Activated T-helper 1 cell treated with anti-CD3 and anti-CD28 coated beads, Interleukin-12 subunit alpha, Interleukin-12 subunit beta, Interleukin-2, Interleukin-4 antibody, amounts not matched to agents 30 ng/mL and 10 ng/mL and 1 ng/mL, durations not matched to agents 14 hours and 24 hours and 36 hours (primary cell): ENCODE results near the gene TCP1. TPM values are rescaled to one million over a fixed set of nuclear protein-coding genes. Genes with fewer than 3 reads are reported as not detected.
"Not testable (repeated sequence)": the region's sequence is repeated elsewhere in the genome, so short reads cannot be mapped to it uniquely, and the experiment has no call there.

Source experiments
- DNase-seq: peaks from one replicate; pipeline ENCODE4 v3.0.0; 2021; ENCODE audit warnings: low spot score
- H3K27ac Mint-ChIP-seq: one replicate; pipeline ENCODE4 v1.8.0; 2021; ENCODE audit warnings: mild to moderate bottlenecking, mixed read lengths
- H3K27me3 Mint-ChIP-seq: one replicate; pipeline ENCODE4 v1.8.0; 2022; ENCODE audit warnings: mild to moderate bottlenecking, moderate library complexity, mixed read lengths; ENCODE audit not compliant: insufficient read depth
- H3K36me3 Mint-ChIP-seq: one replicate; pipeline ENCODE4 v1.8.0; 2021; ENCODE audit warnings: low read depth, mixed read lengths
- H3K4me1 Mint-ChIP-seq: one replicate; pipeline ENCODE4 v1.8.0; 2021; ENCODE audit warnings: low read depth, mixed read lengths
- H3K4me3 Mint-ChIP-seq: one replicate; pipeline ENCODE4 v1.8.0; 2021; ENCODE audit warnings: mild to moderate bottlenecking, moderate library complexity, mixed read lengths
- H3K9me3 Mint-ChIP-seq: one replicate; pipeline ENCODE4 v1.8.0; 2021; ENCODE audit warnings: mixed read lengths
- intact Hi-C: fragments of 100-400 bp; cut with micrococcal nuclease; formaldehyde crosslinking; loops from one replicate; pipeline ENCODE4 v1.15.1; 2024
- total RNA-seq: library from RNA; stranded (reverse); gene quantifications from 2 replicates; pipeline ENCODE4 v1.2.3, GENCODE V29; 2022

Gene TCP1
- total RNA-seq, 1 donor from 2014 or later = 454 TPM

DNA sequence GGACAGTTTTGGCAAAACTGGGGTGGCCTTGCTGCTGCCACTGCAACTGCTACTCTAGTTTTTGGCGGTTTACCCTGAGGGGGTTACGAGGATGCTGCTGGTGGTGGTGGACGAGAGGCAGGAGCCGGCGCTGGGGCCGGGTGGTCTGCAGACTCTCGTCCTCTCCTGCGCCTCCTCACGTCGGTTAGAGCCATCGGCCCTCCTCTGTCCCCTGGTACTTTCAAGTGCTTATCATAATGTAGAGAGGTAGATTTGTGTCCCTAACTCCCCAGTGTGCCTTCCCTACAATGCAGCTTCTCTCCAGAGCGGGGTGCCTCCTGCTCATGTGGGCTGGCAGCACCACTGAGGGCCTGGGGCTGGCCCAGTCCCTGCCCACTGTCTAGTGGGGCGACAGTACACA is 36.6 kb upstream of the TCP1 start:
- Mint-ChIP-seq H3K9me3 (no peaks in the 10 kb centered on the region), H3K27ac (no peak overlapping the region), H3K36me3 (no peaks in the 10 kb centered on the region), H3K4me3 (no peak overlapping the region), H3K27me3 (no peaks in the 10 kb centered on the region), H3K4me1 (peaks cover 9% of the 10 kb centered on the region)
- intact Hi-C loops = no loop called here
- DNase-seq = no peak

DNA sequence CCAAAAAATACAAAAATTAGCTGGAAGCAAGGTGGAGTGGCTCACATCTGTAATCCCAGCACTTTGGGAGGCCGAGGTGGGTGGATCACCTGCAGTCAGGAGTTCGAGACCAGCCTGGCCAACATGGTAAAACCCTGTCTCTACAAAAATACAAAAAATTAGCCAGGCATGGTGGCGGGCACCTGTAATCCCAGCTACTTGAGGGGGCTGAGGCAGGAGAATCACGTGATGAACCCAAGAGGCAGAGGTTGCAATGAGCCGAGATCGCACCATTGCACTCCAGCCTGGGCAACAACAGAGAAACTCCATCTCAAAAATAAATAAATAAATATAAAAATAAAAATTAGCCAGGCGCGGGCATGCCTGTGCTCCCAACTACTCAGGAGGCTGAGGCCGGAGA is 35.3 kb upstream of the TCP1 start:
- H3K4me1 Mint-ChIP-seq = peaks cover 16% of the 10 kb centered on the region
- H3K27ac Mint-ChIP-seq, H3K4me3 Mint-ChIP-seq, H3K9me3 Mint-ChIP-seq, H3K27me3 Mint-ChIP-seq, H3K36me3 Mint-ChIP-seq, intact Hi-C loops, DNase-seq: not testable (repeated sequence)

DNA sequence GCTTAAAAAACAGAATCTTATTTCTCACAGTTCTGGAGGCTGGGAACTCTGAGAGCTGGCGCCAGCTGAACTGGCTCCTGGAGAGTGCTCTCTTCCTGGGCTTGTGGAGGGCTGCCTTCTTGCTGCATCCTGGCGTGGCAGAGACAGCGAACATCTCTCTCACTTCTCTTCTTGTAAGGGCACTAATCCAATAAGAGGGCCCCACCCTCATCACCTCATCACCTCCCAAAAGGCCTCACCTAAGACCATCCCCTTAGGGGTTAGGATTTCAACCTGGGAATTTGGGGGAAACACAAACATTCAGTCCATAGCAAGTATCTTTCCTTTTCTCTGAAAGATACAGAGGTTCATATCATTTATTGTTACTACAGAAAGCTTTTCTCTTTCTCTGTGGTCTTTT is 34.6 kb upstream of the TCP1 start:
- no peaks in the 10 kb centered on the region for H3K9me3 Mint-ChIP-seq
- no peaks in the 10 kb centered on the region for H3K36me3 Mint-ChIP-seq
- intact Hi-C loops = no loop called here
- DNase-seq = no peak
- H3K4me3 Mint-ChIP-seq = no peak overlapping the region
- no peaks in the 10 kb centered on the region for H3K27me3 Mint-ChIP-seq
- H3K27ac Mint-ChIP-seq = no peak overlapping the region
- H3K4me1 Mint-ChIP-seq = peaks cover 18% of the 10 kb centered on the region

DNA sequence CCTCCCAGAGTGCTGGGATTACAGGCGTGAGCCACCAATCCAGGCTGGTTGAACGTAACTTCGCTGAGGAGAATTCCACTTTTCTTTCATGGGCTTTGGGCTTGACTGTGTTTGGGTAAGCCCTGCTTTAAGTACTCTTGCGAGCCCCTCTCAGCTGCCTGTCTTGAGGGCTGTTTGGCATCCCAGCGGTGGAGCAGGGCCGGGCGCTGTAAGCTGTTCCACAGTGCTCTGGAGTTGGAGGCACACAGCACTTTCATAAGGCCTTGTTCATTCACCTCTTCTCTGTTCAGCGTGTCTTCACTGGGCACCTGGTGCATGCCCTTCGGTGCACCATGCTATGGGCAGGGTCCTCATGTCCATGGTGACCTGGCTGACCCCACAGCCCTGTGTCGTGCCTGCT is 32.3 kb upstream of the TCP1 start:
- H3K4me1 Mint-ChIP-seq = peaks cover 18% of the 10 kb centered on the region
- no peaks in the 10 kb centered on the region for H3K9me3 Mint-ChIP-seq
- H3K27me3 Mint-ChIP-seq = no peaks in the 10 kb centered on the region
- H3K4me3 Mint-ChIP-seq = no peak overlapping the region
- no peak for DNase-seq
- no peaks in the 10 kb centered on the region for H3K36me3 Mint-ChIP-seq
- no peak overlapping the region for H3K27ac Mint-ChIP-seq
- intact Hi-C loops = no loop called here

DNA sequence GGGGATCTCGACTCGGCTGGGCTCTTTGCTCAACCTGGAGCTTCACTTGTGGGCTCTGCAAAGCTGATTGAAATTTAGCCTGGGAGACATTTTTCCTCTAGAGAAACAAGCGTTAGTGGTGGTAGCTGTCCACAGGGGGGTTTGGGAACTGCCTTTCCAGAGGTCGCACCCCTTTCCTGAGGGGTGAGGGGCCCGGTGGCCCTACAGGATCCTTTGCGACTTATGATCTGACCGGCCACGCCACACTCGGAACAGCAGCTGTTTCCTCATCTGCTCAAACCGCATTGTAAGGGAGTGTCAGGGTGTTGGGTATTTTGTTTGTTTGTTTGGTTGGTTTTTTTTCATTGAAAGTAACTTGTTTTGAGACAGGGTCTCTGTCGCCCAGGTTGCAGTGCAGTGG is 31.7 kb upstream of the TCP1 start:
- intact Hi-C loops = no loop called here
- no peaks in the 10 kb centered on the region for H3K9me3 Mint-ChIP-seq
- no peaks in the 10 kb centered on the region for H3K36me3 Mint-ChIP-seq

DNA sequence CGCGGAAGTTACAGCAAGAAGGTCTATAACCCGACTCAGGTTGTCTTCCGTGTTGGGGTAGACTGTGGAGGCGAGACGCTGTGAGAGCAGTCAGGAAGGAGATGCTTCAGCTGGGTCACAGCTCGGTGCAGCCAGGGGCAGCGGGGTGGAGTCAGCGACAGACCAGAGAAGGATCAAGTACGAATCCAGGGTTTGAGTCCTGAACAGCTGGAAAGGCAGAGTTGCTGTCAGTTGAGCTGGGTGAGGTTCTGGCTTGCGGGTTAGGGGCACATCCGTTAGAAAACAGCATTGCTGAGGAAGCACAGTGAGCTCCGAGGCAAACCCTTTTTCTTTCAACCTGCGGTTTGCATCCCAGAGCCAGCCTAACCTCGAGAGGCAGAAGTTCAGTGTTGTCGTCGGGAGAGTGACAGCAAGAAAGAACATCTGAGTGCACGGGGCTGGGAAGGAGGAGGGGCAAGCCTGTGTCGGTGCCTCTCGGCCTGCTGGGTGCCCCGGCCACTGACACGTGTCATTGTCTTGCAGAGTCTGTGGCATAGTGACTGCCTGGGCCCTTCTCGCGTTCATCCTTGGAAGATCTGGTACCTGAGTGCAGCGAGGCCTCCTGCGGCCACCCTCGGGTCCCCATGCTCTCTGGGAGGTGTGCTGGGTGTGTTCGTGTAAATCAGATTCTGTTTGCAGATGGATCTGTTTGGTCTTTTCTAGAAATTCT is 30.7 kb upstream of the TCP1 start:
- Mint-ChIP-seq H3K4me3 (peak overlapping the region; percentile 75), H3K4me1 (peaks cover 18% of the 10 kb centered on the region), H3K27ac (peak overlapping the region; percentile 83), H3K27me3 (no peaks in the 10 kb centered on the region), H3K9me3 (no peaks in the 10 kb centered on the region), H3K36me3 (no peaks in the 10 kb centered on the region)
- peak; percentile 36 for DNase-seq
- intact Hi-C loops = no loop called here

More for the DNA sequence above, 31.7 kb upstream of the TCP1 start:
- Mint-ChIP-seq H3K4me3 (no peak overlapping the region), H3K27me3 (no peaks in the 10 kb centered on the region), H3K27ac (no peak overlapping the region), H3K4me1 (peaks cover 18% of the 10 kb centered on the region)
- no peak for DNase-seq

DNA sequence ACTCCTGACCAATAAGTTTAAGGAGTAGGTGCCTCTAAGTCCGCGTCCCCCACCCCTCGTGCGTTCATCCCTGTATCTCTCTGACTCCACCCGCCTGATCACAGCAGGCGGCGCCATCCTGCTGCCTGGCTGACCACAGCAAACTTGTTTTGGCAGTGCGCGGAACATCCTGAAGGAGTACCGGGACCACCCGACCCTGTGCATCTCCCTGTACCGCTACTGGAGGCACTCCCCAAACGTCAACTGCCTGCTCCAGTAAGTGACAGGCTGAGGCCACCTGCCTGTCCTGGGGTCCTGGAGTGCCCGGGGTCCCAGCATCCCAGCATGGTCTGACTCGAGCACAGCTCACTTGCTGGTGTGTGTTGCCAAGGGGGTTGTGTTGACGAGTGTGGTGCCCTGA is 29.7 kb upstream of the TCP1 start:
- Mint-ChIP-seq H3K36me3 (no peaks in the 10 kb centered on the region), H3K27ac (no peak overlapping the region), H3K4me3 (peak overlapping the region; percentile 75), H3K4me1 (peaks cover 18% of the 10 kb centered on the region), H3K27me3 (no peaks in the 10 kb centered on the region), H3K9me3 (no peaks in the 10 kb centered on the region)
- intact Hi-C loops = no loop called here
- DNase-seq = no peak

DNA sequence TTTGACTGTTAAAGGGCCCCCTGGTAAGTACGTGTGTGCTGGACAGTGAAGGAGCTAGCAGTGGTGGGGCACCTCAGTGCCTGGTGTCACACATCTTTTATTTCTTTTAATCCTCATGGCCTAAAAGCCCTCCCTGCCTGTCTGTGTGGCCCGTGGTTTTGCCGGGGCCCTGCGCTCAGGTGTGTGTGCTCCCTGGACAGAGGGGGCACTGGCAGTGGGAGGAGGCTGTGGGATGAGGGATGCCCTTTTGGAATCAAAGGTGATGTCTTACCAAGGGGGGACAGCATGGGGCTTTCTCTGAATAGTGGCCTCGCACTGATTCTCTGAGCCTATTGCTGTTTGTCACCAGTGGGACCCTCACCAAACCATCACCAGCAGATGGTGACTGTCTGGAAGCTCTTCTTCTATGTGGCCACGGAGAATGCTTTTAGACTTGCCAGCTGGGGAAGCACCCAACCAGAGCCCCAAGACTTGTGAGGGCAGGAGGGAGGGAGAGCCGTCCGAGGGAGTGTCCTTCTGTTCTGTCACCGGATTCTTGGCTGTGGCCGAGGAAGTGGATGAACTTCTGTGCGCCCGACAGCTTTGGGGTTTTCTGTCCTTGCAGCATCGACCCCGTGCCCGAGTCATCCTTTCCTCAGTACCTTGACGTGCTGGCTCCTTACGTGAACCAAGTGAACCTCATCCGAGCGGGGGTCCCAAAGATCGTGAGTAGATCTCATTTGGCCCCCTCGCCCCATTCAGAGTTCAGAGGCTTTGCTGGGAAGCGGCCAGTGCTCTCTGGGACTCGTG is 28.7 kb upstream of the TCP1 start:
- Mint-ChIP-seq H3K9me3 (no peaks in the 10 kb centered on the region), H3K27me3 (no peaks in the 10 kb centered on the region), H3K4me3 (no peak overlapping the region), H3K36me3 (no peaks in the 10 kb centered on the region), H3K4me1 (peaks cover 18% of the 10 kb centered on the region), H3K27ac (no peak overlapping the region)
- no peak for DNase-seq
- intact Hi-C loops = no loop called here

DNA sequence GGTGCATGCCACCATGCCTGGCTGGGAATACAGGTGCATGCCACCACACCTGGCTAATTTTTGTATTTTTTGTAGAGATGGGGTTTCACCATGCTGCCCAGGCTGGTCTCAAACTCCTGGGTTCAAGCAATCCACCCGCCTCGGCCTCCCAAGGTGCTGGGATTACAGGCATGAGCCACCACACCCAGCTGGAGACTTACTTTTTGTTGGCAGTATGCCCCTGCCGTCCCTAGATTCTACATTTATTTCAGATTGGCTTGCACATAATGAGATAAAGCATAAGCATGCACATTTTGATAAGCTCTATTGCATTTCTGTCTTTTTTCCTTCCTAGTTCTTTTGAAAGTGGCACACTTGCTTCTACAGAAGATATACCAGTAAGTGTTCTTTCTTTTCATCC is 27.4 kb upstream of the TCP1 start:
- H3K27ac Mint-ChIP-seq, DNase-seq, intact Hi-C loops, H3K4me3 Mint-ChIP-seq, H3K27me3 Mint-ChIP-seq, H3K9me3 Mint-ChIP-seq, H3K36me3 Mint-ChIP-seq: not testable (repeated sequence)
- peaks cover 18% of the 10 kb centered on the region for H3K4me1 Mint-ChIP-seq

DNA sequence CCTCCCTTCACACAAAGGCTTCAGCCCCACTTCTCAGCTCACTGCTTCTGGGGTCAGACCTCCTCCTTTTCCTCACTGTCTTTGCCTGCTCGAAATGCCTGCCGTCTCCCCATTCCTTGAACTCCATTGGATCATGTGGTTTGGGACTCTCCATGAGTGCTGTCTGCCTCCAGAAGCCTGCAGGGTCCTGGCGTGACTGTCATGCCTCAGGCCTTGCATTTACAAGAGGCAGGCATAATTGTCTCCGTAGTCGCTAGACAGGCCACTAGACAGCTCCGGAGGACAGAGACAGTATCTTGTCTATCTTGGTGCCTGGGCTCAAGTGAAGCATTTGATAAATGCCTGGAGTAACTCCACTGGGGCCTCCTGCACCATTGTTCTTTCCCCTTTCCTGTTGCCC is 26.0 kb upstream of the TCP1 start:
- Mint-ChIP-seq H3K36me3 (no peaks in the 10 kb centered on the region), H3K27me3 (no peaks in the 10 kb centered on the region), H3K27ac (no peak overlapping the region), H3K4me1 (peaks cover 13% of the 10 kb centered on the region), H3K4me3 (no peak overlapping the region), H3K9me3 (no peaks in the 10 kb centered on the region)
- no peak for DNase-seq
- intact Hi-C loops = no loop called here

DNA sequence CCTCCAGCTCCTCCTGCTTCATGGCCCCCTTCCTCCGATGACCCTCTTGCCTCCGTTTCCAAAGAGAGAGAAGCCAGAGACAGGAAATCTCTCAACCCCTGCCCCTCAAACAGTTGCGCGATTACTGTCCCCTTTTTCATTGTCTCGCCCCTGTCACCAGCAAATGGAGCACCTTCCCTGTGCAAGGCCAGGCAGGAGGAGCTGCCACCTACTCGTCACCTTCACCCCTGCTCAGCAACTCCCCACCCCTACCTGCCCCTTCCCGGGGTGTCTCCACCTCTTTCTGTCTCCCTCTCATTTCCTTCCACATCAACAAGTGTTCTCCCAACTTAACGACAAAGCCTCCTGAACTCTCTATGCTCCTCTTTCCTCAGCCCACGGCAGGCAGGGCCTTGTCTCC is 24.4 kb upstream of the TCP1 start:
- intact Hi-C loops = no loop called here
- Mint-ChIP-seq H3K27me3 (no peaks in the 10 kb centered on the region), H3K4me3 (no peak overlapping the region), H3K4me1 (no peaks in the 10 kb centered on the region), H3K36me3 (peaks cover 2% of the 10 kb centered on the region), H3K9me3 (no peaks in the 10 kb centered on the region), H3K27ac (no peak overlapping the region)
- no peak for DNase-seq

DNA sequence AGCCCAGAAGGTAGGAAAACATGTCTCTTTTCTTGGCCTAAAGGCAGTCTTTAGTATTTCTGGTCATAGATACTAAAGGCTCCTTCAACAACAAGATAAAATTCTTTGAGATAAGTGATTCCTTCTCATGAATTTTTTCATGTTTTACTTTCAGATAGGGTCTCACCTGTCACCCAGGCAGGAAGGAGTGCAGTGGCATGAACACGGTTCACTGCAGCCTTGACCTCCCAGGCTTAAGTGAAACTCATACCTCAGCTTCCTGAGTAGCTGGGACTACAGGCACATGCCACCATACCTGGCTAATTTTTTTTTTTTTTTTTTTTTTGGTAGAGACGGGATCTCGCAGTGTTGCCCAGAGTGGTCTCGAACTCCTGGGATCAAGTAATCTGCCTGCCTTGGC is 19.7 kb upstream of the TCP1 start:
- Mint-ChIP-seq H3K4me3 (no peak overlapping the region), H3K27ac (no peak overlapping the region), H3K27me3 (no peaks in the 10 kb centered on the region), H3K9me3 (no peaks in the 10 kb centered on the region), H3K36me3 (peaks cover 2% of the 10 kb centered on the region), H3K4me1 (no peaks in the 10 kb centered on the region)
- intact Hi-C loops = no loop called here
- DNase-seq = no peak

DNA sequence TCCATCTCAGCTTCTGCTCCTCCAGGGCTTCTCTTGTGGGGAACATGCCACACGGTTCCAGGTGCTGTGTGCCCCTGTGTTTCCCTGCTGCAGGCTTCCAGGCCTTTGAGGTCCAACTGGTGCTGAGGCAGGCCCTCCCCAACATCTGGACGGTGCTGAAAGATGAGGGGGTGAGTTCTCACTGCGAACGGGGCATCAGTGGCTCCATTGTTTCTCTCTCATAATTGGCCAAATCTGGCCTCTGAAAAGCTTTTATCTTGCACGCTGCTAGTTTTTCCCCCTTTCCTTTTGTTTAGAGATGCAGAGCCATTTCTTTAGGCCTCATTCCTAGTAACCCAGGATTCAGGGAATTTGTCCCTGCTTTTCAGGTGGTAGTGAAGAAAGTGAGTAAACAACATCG is 19.2 kb upstream of the TCP1 start:
- H3K4me3 Mint-ChIP-seq = no peak overlapping the region
- H3K27me3 Mint-ChIP-seq = no peaks in the 10 kb centered on the region
- no peak for DNase-seq
- intact Hi-C loops = no loop called here
- no peaks in the 10 kb centered on the region for H3K4me1 Mint-ChIP-seq
- no peaks in the 10 kb centered on the region for H3K9me3 Mint-ChIP-seq
- peaks cover 2% of the 10 kb centered on the region for H3K36me3 Mint-ChIP-seq
- no peak overlapping the region for H3K27ac Mint-ChIP-seq
